Jurkat, Clone E6-1 (cell line): ENCODE measurements around the gene FRMPD2.
"Not testable (repeated sequence)": the region's sequence is repeated elsewhere in the genome, so short reads cannot be mapped to it uniquely, and the experiment has no call there.

Source experiments
- DNase-seq: peaks from one replicate; pipeline ENCODE4 v3.0.0-alpha.2; 2011; ENCODE audit warnings: low read depth, low spot score
- H3K4me3 ChIP-seq: 2 replicates; pipeline ENCODE4 v1.5.1; 2011; ENCODE audit warnings: mild to moderate bottlenecking, low read length, control low read depth, moderate library complexity

FRMPD2 gene

GRCh38 chr10:48239618-48240017 is 34.9 kb downstream of the FRMPD2 start:
- no peak for DNase-seq
- no peak overlapping the region for H3K4me3 ChIP-seq

GRCh38 chr10:48238826-48239520 is 35.5 kb downstream of the FRMPD2 start:
- no peak overlapping the region for H3K4me3 ChIP-seq
- DNase-seq = no peak

- H3K4me3 ChIP-seq = no peak overlapping the region
- no peak for DNase-seq
Observed at GRCh38 chr10:48237259-48238250, 36.9 kb downstream of the FRMPD2 start.

- no peak overlapping the region for H3K4me3 ChIP-seq
- no peak for DNase-seq
Observed at GRCh38 chr10:48236199-48236621, 38.3 kb downstream of the FRMPD2 start.

- no peak overlapping the region for H3K4me3 ChIP-seq
- DNase-seq = no peak
Observed at GRCh38 chr10:48235501-48235900, 39.0 kb downstream of the FRMPD2 start.

- H3K4me3 ChIP-seq = no peak overlapping the region
- no peak for DNase-seq
Observed at GRCh38 chr10:48234787-48235186, 39.7 kb downstream of the FRMPD2 start.

GRCh38 chr10:48234295-48234694 is 40.2 kb downstream of the FRMPD2 start:
- no peak overlapping the region for H3K4me3 ChIP-seq
- no peak for DNase-seq

GRCh38 chr10:48233559-48234005 is 40.9 kb downstream of the FRMPD2 start:
- no peak for DNase-seq
- no peak overlapping the region for H3K4me3 ChIP-seq

- H3K4me3 ChIP-seq = no peak overlapping the region
- DNase-seq = no peak
Observed at GRCh38 chr10:48232717-48233447, 41.6 kb downstream of the FRMPD2 start.

GRCh38 chr10:48231699-48232315 is 42.7 kb downstream of the FRMPD2 start:
- peak; percentile 25 for DNase-seq
- no peak overlapping the region for H3K4me3 ChIP-seq

- no peak for DNase-seq
- no peak overlapping the region for H3K4me3 ChIP-seq
Observed at GRCh38 chr10:48231178-48231577, 43.3 kb downstream of the FRMPD2 start.

- H3K4me3 ChIP-seq = no peak overlapping the region
- DNase-seq = no peak
Observed at GRCh38 chr10:48227213-48227612, 47.3 kb downstream of the FRMPD2 start.

GRCh38 chr10:48224979-48225560 is 49.4 kb downstream of the FRMPD2 start:
- H3K4me3 ChIP-seq = no peak overlapping the region
- no peak for DNase-seq

- no peak overlapping the region for H3K4me3 ChIP-seq
- no peak for DNase-seq
Observed at GRCh38 chr10:48224296-48224695, 50.2 kb downstream of the FRMPD2 start.

GRCh38 chr10:48221814-48222213 is 52.7 kb downstream of the FRMPD2 start:
- DNase-seq = no peak
- no peak overlapping the region for H3K4me3 ChIP-seq

- not testable (repeated sequence) for H3K4me3 ChIP-seq, DNase-seq
Observed at GRCh38 chr10:48221031-48221430, 53.5 kb downstream of the FRMPD2 start.

GRCh38 chr10:48219194-48219593 is 55.3 kb downstream of the FRMPD2 start:
- no peak for DNase-seq
- H3K4me3 ChIP-seq = no peak overlapping the region

- no peak overlapping the region for H3K4me3 ChIP-seq
- no peak for DNase-seq
Observed at GRCh38 chr10:48216744-48217143, 57.8 kb downstream of the FRMPD2 start.

- H3K4me3 ChIP-seq = no peak overlapping the region
- DNase-seq = no peak
Observed at GRCh38 chr10:48216204-48216505, 58.3 kb downstream of the FRMPD2 start.
